ENCODE measurements around the gene B4GALT3. TPM values are rescaled to one million over a fixed set of nuclear protein-coding genes. Genes with fewer than 3 reads are reported as not detected.

The B4GALT3 gene
- total and polyA plus RNA-seq, 2 of the 4 experiments (the other 2 are of a cell fraction) = 19.9 to 36.0 TPM

GRCh38 chr1:161137881-161138280 is 39.4 kb downstream of the B4GALT3 start:
- no peaks in the 10 kb centered on the region for H3K4me1 ChIP-seq (ENCODE audit: control insufficient read depth, insufficient read depth, low read length)
- H3K9ac ChIP-seq (ENCODE audit: low read depth, low read length) = no peak overlapping the region
- H3K27me3 ChIP-seq (ENCODE audit: control insufficient read depth, insufficient read depth, low read length) = no peaks in the 10 kb centered on the region
- intact Hi-C loops (cut with micrococcal nuclease) (loop anchor here (2.0 kb wide), 1 partner anchor 411 kb away; no protein-coding TSS in a partner anchor), dilution Hi-C loops (cut with HindIII; ENCODE audit: low sequenced_read_pairs, unreplicated experiment) (no loop called here), in situ Hi-C loops (cut with MboI; ENCODE audit: low sequenced_read_pairs) (no loop called here)
- ChIA-PET CTCF (no interaction called here), POLR2A (ENCODE audit: unreplicated experiment) (no interaction called here)
- no peak for DNase-seq
- no peak overlapping the region for H2BK120ac ChIP-seq (ENCODE audit: low read depth, low read length)
- no peak for TF ChIP-seq NFE2L2 (IDR thresholded peaks at IDR 0.05; ENCODE audit: low read depth, low read length)
- no peak for TF ChIP-seq ELK1 (IDR thresholded peaks at IDR 0.05; ENCODE audit: borderline replicate concordance, low read depth, low read length)
- TF ChIP-seq MAZ (IDR thresholded peaks at IDR 0.05; ENCODE audit: borderline replicate concordance, low read depth, low read length) = no peak
- TF ChIP-seq RAD21 (IDR thresholded peaks at IDR 0.05; ENCODE audit: low read length) = no peak
- no peak for TF ChIP-seq CEBPB (IDR thresholded peaks at IDR 0.05; ENCODE audit: low read depth, low read length)
- no peak for TF ChIP-seq MXI1 (IDR thresholded peaks at IDR 0.05; ENCODE audit: borderline replicate concordance, low read depth, low read length)
- no peak for TF ChIP-seq RFX5 (IDR thresholded peaks at IDR 0.05; ENCODE audit: low read depth, low read length)
- TF ChIP-seq CTCF (conservative IDR thresholded peaks at IDR 0.05; ENCODE audit: low read depth, low read length) = no peak
- no peak for TF ChIP-seq FOS (IDR thresholded peaks at IDR 0.05; ENCODE audit: low read depth, low read length)
- no peak for TF ChIP-seq RCOR1 (IDR thresholded peaks at IDR 0.05; ENCODE audit: insufficient replicate concordance, low read length)
- TF ChIP-seq USF2 (IDR thresholded peaks at IDR 0.05; ENCODE audit: low read depth, low read length) = no peak
- no peak for TF ChIP-seq POLR2A (IDR thresholded peaks at IDR 0.05; ENCODE audit: low read depth, low read length)
- TF ChIP-seq BHLHE40 (IDR thresholded peaks at IDR 0.05; ENCODE audit: low read depth, low read length) = no peak
- no peak for TF ChIP-seq CHD1 (IDR thresholded peaks at IDR 0.05; ENCODE audit: low read depth, low read length)
- TF ChIP-seq SMC3 (IDR thresholded peaks at IDR 0.05; ENCODE audit: low read depth, low read length) = no peak
- no peak for TF ChIP-seq MAFK (IDR thresholded peaks at IDR 0.05; ENCODE audit: low read depth, low read length)
- peaks cover 13 to 41% of the 10 kb centered on the region in 2 experiments; a peak in 3 of 4 replicates for H3K79me1 ChIP-seq (ENCODE audit: low read depth in 1 of 2, low read length in 2 of 2)
- no peak overlapping the region for H3K23ac ChIP-seq (ENCODE audit: low read depth, low read length)
- H3K27ac ChIP-seq (ENCODE audit: insufficient read depth, low read length) = no peak overlapping the region
- no peak overlapping the region for H2AFZ ChIP-seq (replicated peaks; ENCODE audit: low read length, poor library complexity)
- no peak overlapping the region for H3K4me2 ChIP-seq (ENCODE audit: low read depth, low read length)
- H3K4ac ChIP-seq (ENCODE audit: low read depth, low read length) = no peak overlapping the region
- H2BK20ac ChIP-seq (ENCODE audit: low read depth, low read length) = no peak overlapping the region
- H4K8ac ChIP-seq (ENCODE audit: low read depth in 2 of 2, low read length in 2 of 2) = no peak overlapping the region
- BruUV-seq (replicated peaks) = no TSS peak
- H2BK5ac ChIP-seq (ENCODE audit: low read depth, low read length, poor library complexity, severe bottlenecking) = no peak overlapping the region
- H3K36me3 ChIP-seq (ENCODE audit: control insufficient read depth, insufficient read depth, low read length) = no peaks in the 10 kb centered on the region
- H3K9me1 ChIP-seq (ENCODE audit: insufficient read depth, low read length) = no peaks in the 10 kb centered on the region; the same call in 1 of the 2 replicates
- H2AK5ac ChIP-seq (ENCODE audit: low read depth, low read length) = no peak overlapping the region
- no peak overlapping the region for H3K18ac ChIP-seq (ENCODE audit: low read depth, low read length)
- no peak overlapping the region for H3K14ac ChIP-seq (replicated peaks; ENCODE audit: low read depth, low read length)
- no peak overlapping the region for H4K91ac ChIP-seq (ENCODE audit: insufficient read depth, low read depth, low read length)
- no CpG with 5 or more reads among the region's 3 CpGs for WGBS, 2 experiments (ENCODE audit: extremely low coverage in 2 of 2, insufficient read length in 1 of 2)
- no peak for ATAC-seq (ENCODE audit: low read depth)
- no peak overlapping the region for H3K4me3 ChIP-seq (ENCODE audit: insufficient read depth, low read depth, low read length)
- no peaks in the 10 kb centered on the region; the same call in 1 of the 2 replicates for H4K20me1 ChIP-seq (ENCODE audit: insufficient read depth, low read length)
- H3K56ac ChIP-seq (ENCODE audit: extremely low read depth, insufficient read depth, low read length) = no peak overlapping the region
- no peak overlapping the region for H2AK9ac ChIP-seq (replicated peaks; ENCODE audit: low read depth, low read length, poor library complexity)
- no peak overlapping the region for H4K5ac ChIP-seq (ENCODE audit: low read depth, low read length)
- no peak overlapping the region for H2BK15ac ChIP-seq (ENCODE audit: low read depth, low read length)
- H3K9me3 ChIP-seq (ENCODE audit: control insufficient read depth, insufficient read depth, low read length) = no peaks in the 10 kb centered on the region

Data from IMR-90 (cell line).